DOHH2 (cell line): ENCODE data around the gene SRCAP.

Experiments used
- H3F3A ChIP-seq: fragments of 200-600 bp; sonication (generic), shearing (Covaris generic); 2 replicates; pipeline ENCODE4 v1.6.0; 2016; ENCODE audit warnings: antibody characterized with exemption, mild to moderate bottlenecking; ENCODE audit not compliant: control insufficient read depth, insufficient read depth
- H3K27ac ChIP-seq: fragments of 200-600 bp; sonication (generic); 2 replicates; pipeline ENCODE4 v1.5.1; 2014; ENCODE audit warnings: low read depth, mild to moderate bottlenecking, low read length, moderate library complexity
- H3K27me3 ChIP-seq: fragments of 200-600 bp; sonication (generic); 2 replicates; pipeline ENCODE4 v1.6.1; 2014; ENCODE audit warnings: mild to moderate bottlenecking, low read length, mixed read lengths; ENCODE audit not compliant: control insufficient read depth
- H3K36me3 ChIP-seq: fragments of 200-600 bp; sonication (generic); 2 replicates; pipeline ENCODE4 v1.6.1; 2014; ENCODE audit warnings: mild to moderate bottlenecking, low read length, moderate library complexity, mixed read lengths; ENCODE audit not compliant: control insufficient read depth
- H3K4me1 ChIP-seq: fragments of 200-600 bp; sonication (generic); 2 replicates; pipeline ENCODE4 v1.6.1; 2014; ENCODE audit warnings: mild to moderate bottlenecking, low read length, mixed read lengths; ENCODE audit not compliant: control insufficient read depth
- H3K4me2 ChIP-seq: fragments of 200-600 bp; sonication (generic); 2 replicates; pipeline ENCODE4 v1.6.0; 2014; ENCODE audit warnings: mild to moderate bottlenecking, low read length, moderate library complexity
- H3K4me3 ChIP-seq: fragments of 200-600 bp; sonication (generic); 2 replicates; pipeline ENCODE4 v1.5.1; 2014; ENCODE audit warnings: mild to moderate bottlenecking, low read length, mixed read lengths
- H3K79me2 ChIP-seq: fragments of 200-600 bp; sonication (generic); 2 replicates; pipeline ENCODE4 v1.6.1; 2014; ENCODE audit warnings: mild to moderate bottlenecking, low read length, mixed read lengths; ENCODE audit not compliant: control insufficient read depth
- H3K9me2 ChIP-seq: fragments of 200-600 bp; sonication (generic); replicated peaks from 2 replicates; pipeline ENCODE4 v1.6.1; 2014; ENCODE audit warnings: mild to moderate bottlenecking, low read length, mixed read lengths; ENCODE audit not compliant: control insufficient read depth
- H3K9me3 ChIP-seq: fragments of 200-600 bp; sonication (generic); 2 replicates; pipeline ENCODE4 v1.6.1; 2014; ENCODE audit warnings: antibody characterized with exemption, low read length, mixed read lengths; ENCODE audit not compliant: control insufficient read depth, insufficient read depth
- H4K20me1 ChIP-seq: fragments of 200-600 bp; sonication (generic); 2 replicates; pipeline ENCODE4 v1.6.0; 2014; ENCODE audit warnings: low read depth, mild to moderate bottlenecking, antibody characterized with exemption, low read length, moderate library complexity; ENCODE audit not compliant: control insufficient read depth, insufficient read depth
- EZH2phosphoT487 ChIP-seq: fragments of 200-600 bp; sonication (generic); IDR thresholded peaks from 2 replicates; pipeline ENCODE4 v1.6.1; 2017; ENCODE audit warnings: borderline replicate concordance, mild to moderate bottlenecking, antibody characterized with exemption, low read length, moderate library complexity, mixed read lengths
- TF ChIP-seq, protein P1 (sequence below): fragments of 200-600 bp; sonication (generic); IDR thresholded peaks from one replicate; pipeline ENCODE4 v1.5.1; 2014; ENCODE audit warnings: antibody characterized with exemption, mild to moderate bottlenecking, low read depth, low read length; ENCODE audit not compliant: poor library complexity, severe bottlenecking

Gene SRCAP

DNA sequence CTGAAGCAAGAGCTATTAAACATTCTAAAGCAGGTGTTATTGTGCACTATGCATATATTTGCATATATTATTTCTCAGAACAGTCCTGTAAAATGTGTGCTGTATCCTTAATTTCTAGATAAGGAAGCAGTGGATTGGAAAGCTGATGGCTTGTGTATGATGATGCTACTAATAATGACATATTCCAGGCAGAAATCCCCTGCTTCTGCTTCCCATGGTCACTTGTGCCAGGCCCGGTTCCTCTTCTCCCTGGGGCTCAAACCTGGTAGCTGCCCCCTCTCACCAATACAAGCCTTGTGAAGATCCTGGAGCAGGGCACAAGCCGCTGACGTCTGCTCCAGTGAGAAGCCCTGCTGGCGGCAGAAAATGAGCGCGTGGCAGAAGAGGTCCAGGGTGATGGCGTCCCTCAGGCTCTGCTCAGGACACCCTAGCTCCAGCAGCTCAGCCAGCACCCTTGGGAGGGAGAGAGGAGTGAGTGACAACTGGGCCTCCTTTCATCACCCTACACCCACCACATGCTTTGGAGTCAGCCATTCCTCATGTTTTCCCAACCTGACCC lies 61.1 kb downstream of the SRCAP start:
- H3K9me3 ChIP-seq, result no peaks in the 10 kb centered on the region
- peaks cover 4% of the 10 kb centered on the region; the same call in 1 of the 2 replicates for H4K20me1 ChIP-seq
- H3K4me1 ChIP-seq, result peaks cover 43% of the 10 kb centered on the region
- no peaks in the 10 kb centered on the region for H3K9me2 ChIP-seq
- peaks cover 18% of the 10 kb centered on the region for H3F3A ChIP-seq
- H3K27ac ChIP-seq, result peak overlapping the region; percentile 84
- H3K4me2 ChIP-seq, result peak overlapping the region; percentile 85
- H3K4me3 ChIP-seq, result peak overlapping the region; percentile 91
- peaks cover 49% of the 10 kb centered on the region for H3K79me2 ChIP-seq
- TF ChIP-seq EZH2phosphoT487, result no peak
- TF ChIP-seq, protein P1, sequence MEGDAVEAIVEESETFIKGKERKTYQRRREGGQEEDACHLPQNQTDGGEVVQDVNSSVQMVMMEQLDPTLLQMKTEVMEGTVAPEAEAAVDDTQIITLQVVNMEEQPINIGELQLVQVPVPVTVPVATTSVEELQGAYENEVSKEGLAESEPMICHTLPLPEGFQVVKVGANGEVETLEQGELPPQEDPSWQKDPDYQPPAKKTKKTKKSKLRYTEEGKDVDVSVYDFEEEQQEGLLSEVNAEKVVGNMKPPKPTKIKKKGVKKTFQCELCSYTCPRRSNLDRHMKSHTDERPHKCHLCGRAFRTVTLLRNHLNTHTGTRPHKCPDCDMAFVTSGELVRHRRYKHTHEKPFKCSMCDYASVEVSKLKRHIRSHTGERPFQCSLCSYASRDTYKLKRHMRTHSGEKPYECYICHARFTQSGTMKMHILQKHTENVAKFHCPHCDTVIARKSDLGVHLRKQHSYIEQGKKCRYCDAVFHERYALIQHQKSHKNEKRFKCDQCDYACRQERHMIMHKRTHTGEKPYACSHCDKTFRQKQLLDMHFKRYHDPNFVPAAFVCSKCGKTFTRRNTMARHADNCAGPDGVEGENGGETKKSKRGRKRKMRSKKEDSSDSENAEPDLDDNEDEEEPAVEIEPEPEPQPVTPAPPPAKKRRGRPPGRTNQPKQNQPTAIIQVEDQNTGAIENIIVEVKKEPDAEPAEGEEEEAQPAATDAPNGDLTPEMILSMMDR, result no peak
- H3K36me3 ChIP-seq, result peaks cover 77% of the 10 kb centered on the region
- H3K27me3 ChIP-seq, result no peaks in the 10 kb centered on the region

DNA sequence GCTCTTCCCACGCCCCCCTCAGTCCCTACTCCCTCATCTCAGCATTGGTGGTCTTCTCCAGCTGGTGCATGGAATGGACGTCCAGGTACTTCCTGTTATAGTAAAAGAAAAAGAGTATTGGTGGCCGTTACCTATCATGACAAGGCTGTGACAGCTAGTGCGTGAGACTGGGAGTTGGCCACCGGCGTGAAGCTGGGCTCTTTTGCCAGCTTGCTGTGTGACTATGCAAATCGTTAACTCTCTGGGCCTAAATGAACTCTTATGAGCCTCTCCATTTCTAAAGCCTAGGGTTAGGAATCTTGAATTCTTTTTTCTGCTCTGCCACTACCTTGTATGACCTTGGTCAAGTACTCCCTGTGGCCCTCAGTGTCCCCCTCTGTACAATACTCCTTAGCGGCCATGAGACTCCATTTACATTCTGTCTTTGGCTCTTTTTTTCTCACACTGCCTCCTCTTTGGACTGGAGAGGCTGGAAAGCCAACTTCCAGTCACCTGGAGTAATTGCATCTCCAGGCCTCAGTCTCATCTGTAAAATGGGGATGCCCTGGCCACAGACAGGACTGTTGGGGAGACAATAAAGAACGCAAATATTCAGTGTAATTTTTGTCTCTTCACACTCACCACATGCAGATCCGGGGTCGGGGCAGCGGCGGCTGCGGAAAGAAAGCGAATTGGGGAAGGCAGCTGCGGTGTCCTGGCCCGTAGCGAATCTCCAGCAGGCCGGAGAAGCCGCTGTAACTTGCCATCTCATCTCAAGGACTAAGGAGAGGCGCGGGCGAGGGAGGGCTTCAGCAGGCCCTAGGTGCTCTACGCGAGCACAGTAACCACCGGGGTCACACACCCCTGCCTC lies 61.8 kb downstream of the SRCAP start:
- no peak for TF ChIP-seq EZH2phosphoT487
- TF ChIP-seq, protein P1, result no peak
- H3K36me3 ChIP-seq, result peaks cover 83% of the 10 kb centered on the region
- H3K27ac ChIP-seq, result peak overlapping the region; percentile 84
- peaks cover 4% of the 10 kb centered on the region; the same call in 1 of the 2 replicates for H4K20me1 ChIP-seq
- H3K9me3 ChIP-seq, result no peaks in the 10 kb centered on the region
- no peaks in the 10 kb centered on the region for H3K27me3 ChIP-seq
- H3K9me2 ChIP-seq, result no peaks in the 10 kb centered on the region
- peaks cover 49% of the 10 kb centered on the region for H3K79me2 ChIP-seq
- peak overlapping the region; percentile 85 for H3K4me2 ChIP-seq
- peaks cover 43% of the 10 kb centered on the region for H3K4me1 ChIP-seq
- H3K4me3 ChIP-seq, result peak overlapping the region; percentile 91
- peaks cover 18% of the 10 kb centered on the region for H3F3A ChIP-seq

DNA sequence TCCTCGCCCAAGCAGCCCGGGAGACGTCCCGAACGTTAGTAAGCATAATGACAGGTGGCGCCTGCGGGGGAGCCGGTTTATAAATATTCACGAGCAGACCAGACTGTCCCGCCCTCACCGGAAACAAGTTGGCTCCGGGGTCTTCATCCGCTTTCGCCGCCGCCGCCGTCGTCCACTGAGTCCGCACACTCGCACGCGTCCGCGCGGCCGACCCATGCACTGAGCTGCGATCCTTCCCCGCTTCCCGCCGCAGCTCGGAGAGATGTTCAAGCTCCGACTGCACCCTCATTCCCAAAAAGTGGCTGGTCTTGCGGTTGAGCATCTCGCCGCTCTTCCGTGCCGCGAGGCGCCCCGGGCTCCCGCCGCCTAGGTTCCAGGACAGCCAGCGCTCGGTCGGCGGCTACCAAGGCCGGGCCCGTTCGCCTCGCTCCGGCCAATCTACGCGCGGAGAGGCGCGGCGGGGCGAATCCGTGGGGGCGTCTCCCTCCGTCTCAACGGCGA lies 62.5 kb downstream of the SRCAP start:
- Histone ChIP-seq H3K4me2 (peak overlapping the region; percentile 85), H3K79me2 (peaks cover 49% of the 10 kb centered on the region), H3F3A (peaks cover 18% of the 10 kb centered on the region), H3K36me3 (peaks cover 83% of the 10 kb centered on the region), H3K27ac (peak overlapping the region; percentile 84), H3K9me2 (no peaks in the 10 kb centered on the region), H3K9me3 (no peaks in the 10 kb centered on the region), H3K27me3 (no peaks in the 10 kb centered on the region), H4K20me1 (peaks cover 4% of the 10 kb centered on the region; the same call in 1 of the 2 replicates), H3K4me3 (peak overlapping the region; percentile 91), H3K4me1 (peaks cover 43% of the 10 kb centered on the region)
- TF ChIP-seq, protein P1, result no peak
- no peak for TF ChIP-seq EZH2phosphoT487
